HepG2 (cell line): ENCODE results near the gene ERBB3. TPM values are rescaled to one million over a fixed set of nuclear protein-coding genes. Genes with fewer than 3 reads are reported as not detected.
A peak's percentile ranks its signal among the peaks of the same experiment; 100 is the strongest.

ENCODE experiments used
- BORCS8-MEF2B ChIP-seq: sonication (generic); formaldehyde crosslinking; IDR thresholded peaks from 2 replicates; pipeline ENCODE4 v1.8.0; 2022; ENCODE audit warnings: mild to moderate bottlenecking, missing genetic modification reagents
- DRAP1 ChIP-seq: IDR thresholded peaks from 2 replicates; pipeline ENCODE4 v1.6.1; 2016; ENCODE audit warnings: missing genetic modification reagents, missing compliant biosample characterization
- EZH2 ChIP-seq: conservative IDR thresholded peaks from 2 replicates; pipeline ENCODE4 v1.6.1; 2012; ENCODE audit warnings: mild to moderate bottlenecking, low read depth, low read length, moderate library complexity
- FOXP4 ChIP-seq: sonication (generic); formaldehyde crosslinking; IDR thresholded peaks from 2 replicates; pipeline ENCODE4 v1.4.0; 2020; ENCODE audit warnings: missing genetic modification reagents
- HOXD1 ChIP-seq: sonication (generic); formaldehyde crosslinking; IDR thresholded peaks from 2 replicates; pipeline ENCODE4 v1.5.0; 2020; ENCODE audit warnings: missing genetic modification reagents
- KAT8 ChIP-seq: IDR thresholded peaks from 2 replicates; pipeline ENCODE4 v1.6.1; 2016; ENCODE audit warnings: missing genetic modification reagents, missing compliant biosample characterization
- PATZ1 ChIP-seq: sonication (generic); formaldehyde crosslinking; IDR thresholded peaks from 2 replicates; pipeline ENCODE4 v1.4.0; 2020; ENCODE audit warnings: missing genetic modification reagents
- PRDM4 ChIP-seq: sonication (generic); formaldehyde crosslinking; IDR thresholded peaks from 2 replicates; pipeline ENCODE4 v1.9.0; 2021; ENCODE audit warnings: missing genetic modification reagents, borderline replicate concordance
- REL ChIP-seq: sonication (generic); formaldehyde crosslinking; conservative IDR thresholded peaks from 2 replicates; pipeline ENCODE4 v1.8.0; 2022; ENCODE audit warnings: mild to moderate bottlenecking, missing genetic modification reagents, moderate library complexity
- SP140L ChIP-seq: sonication (generic); formaldehyde crosslinking; IDR thresholded peaks from 2 replicates; pipeline ENCODE4 v1.4.0; 2020; ENCODE audit warnings: missing genetic modification reagents, borderline replicate concordance
- TCF7 ChIP-seq: sonication (generic); IDR thresholded peaks from 2 replicates; pipeline ENCODE4 v1.6.1; 2016; ENCODE audit warnings: antibody characterized with exemption, low read depth
- ZBTB25 ChIP-seq: IDR thresholded peaks from 2 replicates; pipeline ENCODE4 v1.6.1; 2018; ENCODE audit warnings: missing genetic modification reagents
- ZBTB34 ChIP-seq: sonication (generic); formaldehyde crosslinking; IDR thresholded peaks from 2 replicates; pipeline ENCODE4 v1.8.0; 2022; ENCODE audit warnings: mild to moderate bottlenecking, missing genetic modification reagents
- ZMYM3 ChIP-seq: sonication (generic); formaldehyde crosslinking; IDR thresholded peaks from 2 replicates; pipeline ENCODE4 v1.5.1; 2020; ENCODE audit warnings: mild to moderate bottlenecking, missing genetic modification reagents
- ZNF20 ChIP-seq: sonication (generic); formaldehyde crosslinking; IDR thresholded peaks from 2 replicates; pipeline ENCODE4 v1.4.0; 2020; ENCODE audit warnings: mild to moderate bottlenecking, moderate library complexity, missing genetic modification reagents
- ZNF281 ChIP-seq: sonication (generic); formaldehyde crosslinking; IDR thresholded peaks from 2 replicates; pipeline ENCODE4 v1.4.0; 2020; ENCODE audit warnings: missing genetic modification reagents, borderline replicate concordance
- polyA plus RNA-seq, 8 experiments: library from polyadenylated mRNA; depleted of rRNA in 3 of 8; stranded (reverse) in 7 of 8; unstranded in 1 of 8; fragments of >200 nt; fragmentation: Illumina TruSeq in 4 of 8; extraction: Trizol in 4 of 8; gene quantifications; 2 replicates each; pipeline versions ENCODE4 v1.2.1 to v1.2.3, GENCODE V29; 2011 to 2016; ENCODE audit warnings: low read depth in 4 of 8, missing spikeins in 1 of 8, mixed read lengths in 1 of 8; ENCODE audit not compliant: insufficient read depth in 1 of 8
- total RNA-seq, 5 experiments: library from RNA; depleted of rRNA; stranded (reverse); fragments of >200 nt; fragmentation: Illumina TruSeq; extraction: Trizol; gene quantifications; 2 replicates each; pipeline ENCODE4 v1.2.3, GENCODE V29; 2016; ENCODE audit warnings: low read depth in 1 of 5

ERBB3 gene
- total and polyA plus RNA-seq, 2 of the 13 experiments (the other 11 are each of a cell fraction or from before 2014, with no cell fraction given), result 93.6 to 358 TPM

GRCh38 chr12:56080556-56081138 lies 682 bp downstream of the ERBB3 start (continued):
- TF ChIP-seq ZNF281 (CRISPR knock-in tag) (peak; percentile 66; the same call in 1 of the 2 replicates), DRAP1 (CRISPR knock-in tag) (peak; percentile 76; the same call in 1 of the 2 replicates), KAT8 (CRISPR knock-in tag) (no peak), HOXD1 (CRISPR knock-in tag) (no peak), ZBTB25 (peak; percentile 71; the same call in 1 of the 2 replicates), FOXP4 (CRISPR knock-in tag) (peak; percentile 92), REL (CRISPR knock-in tag) (0 out of 2 replicates have a peak, but pooled peaks have one; percentile 34), BORCS8-MEF2B (CRISPR knock-in tag) (no peak), EZH2 (no peak), PRDM4 (CRISPR knock-in tag) (no peak), ZMYM3 (CRISPR knock-in tag) (peak; percentile 95), ZNF20 (CRISPR knock-in tag) (no peak), PATZ1 (CRISPR knock-in tag) (peak; percentile 98), SP140L (no peak), TCF7 (peak; percentile 10; the same call in 1 of the 2 replicates), ZBTB34 (no peak)
